Esophagus squamous epithelium (tissue), 5 donors: Measurements from ENCODE around the gene TNIP1. TPM values are rescaled to one million over a fixed set of nuclear protein-coding genes. Genes with fewer than 3 reads are reported as not detected.

Experiments used
- DNase-seq: peaks from one replicate; lab custom pipeline; 2025; lab: John Stamatoyannopoulos, UW
- H3K27ac ChIP-seq, 4 donors: fragments of 200-600 bp; sonication (generic); one replicate each; pipeline ENCODE4 v1.5.1; 2016 to 2019; ENCODE audit warnings: mild to moderate bottlenecking in 1 of 4
- H3K27me3 ChIP-seq, 4 donors: fragments of 200-600 bp; sonication (generic); 1 replicate in 3 of 4; 2 replicates in 1 of 4; pipeline versions ENCODE4 v1.5.1 to v1.6.0; 2017 to 2021; ENCODE audit warnings: antibody characterized with exemption in 1 of 4
- H3K36me3 ChIP-seq, 3 donors: fragments of 200-600 bp; sonication (generic); one replicate each; pipeline ENCODE4 v1.5.1; 2016 to 2019
- H3K4me1 ChIP-seq, 3 donors: fragments of 200-600 bp; sonication (generic); one replicate each; pipeline ENCODE4 v1.5.1; 2017 to 2019
- H3K4me3 ChIP-seq, 4 donors: fragments of 200-600 bp; sonication (generic); 1 replicate in 3 of 4; 2 replicates in 1 of 4; pipeline ENCODE4 v1.5.1; 2016 to 2019; ENCODE audit warnings: mild to moderate bottlenecking in 2 of 4, moderate library complexity in 1 of 4
- H3K9me3 ChIP-seq, 3 donors: fragments of 200-600 bp; sonication (generic); one replicate each; pipeline ENCODE4 v1.5.1; 2016 to 2019
- CTCF ChIP-seq, 6 experiments: fragments of 450-650 bp in 4 of 6; fragments of 200-600 bp in 2 of 6; sonication (generic) in 2 of 6; IDR thresholded peaks; one replicate each; pipeline ENCODE4 v1.5.1; 2016 to 2019; ENCODE audit warnings: antibody characterized with exemption in 6 of 6, mild to moderate bottlenecking in 4 of 6, moderate library complexity in 4 of 6
- POLR2A ChIP-seq, 4 donors: fragments of 450-650 bp; IDR thresholded peaks; one replicate each; pipeline ENCODE4 v1.6.1; 2017; ENCODE audit warnings: antibody characterized with exemption in 4 of 4, mild to moderate bottlenecking in 4 of 4, moderate library complexity in 3 of 4
- WGBS, 2 donors: methylation state at CpG; one replicate each; pipeline ENCODE4 v1.1.5; 2018; 5-methylcytosine and 5-hydroxymethylcytosine counted together
- intact Hi-C: fragments of 100-400 bp; cut with DNase I; formaldehyde crosslinking; loops from one replicate; pipeline ENCODE4 v1.15.0; 2022
- total RNA-seq, 4 donors: library from RNA; depleted of rRNA; stranded (reverse); fragments of >200 nt; gene quantifications; one replicate each; pipeline ENCODE4 v1.1.0, GENCODE V29; 2016
- donor health status: DM: yes; HTN: yes; CAD: no.

The TNIP1 gene
- total RNA-seq, 4 donors from 2014 or later, result 55.5 to 109 (median 95.4) TPM

GRCh38 chr5:151031554-151031953 is 49.3 kb downstream of the TNIP1 start:
- Histone ChIP-seq H3K27ac (peak overlapping the region in 3 of 4 donors; percentile 77 to 90 (median 89)), H3K9me3 (no peaks in the 10 kb centered on the region), H3K27me3 (no peaks in the 10 kb centered on the region), H3K4me3 (no peak overlapping the region), H3K4me1 (peaks cover 0 to 48% (median 23%) of the 10 kb centered on the region in 3 donors), H3K36me3 (peaks cover 23 to 100% (median 63%) of the 10 kb centered on the region in 3 donors)
- no peak for DNase-seq
- no peak for TF ChIP-seq CTCF (IDR thresholded peaks at IDR 0.05)
- no peak for TF ChIP-seq POLR2A (IDR thresholded peaks at IDR 0.05)
- WGBS, 2 donors, result 91 to 94% methylated on average over 11 of the region's 11 CpGs
- intact Hi-C loops, result no loop called here

- no peak for TF ChIP-seq CTCF (IDR thresholded peaks at IDR 0.05)
- TF ChIP-seq POLR2A (IDR thresholded peaks at IDR 0.05), result peak in 1 of 4 donors; percentile 20
- H3K4me1 ChIP-seq, result peaks cover 0 to 58% (median 32%) of the 10 kb centered on the region in 3 donors
- H3K36me3 ChIP-seq, result peaks cover 12 to 100% (median 55%) of the 10 kb centered on the region in 3 donors
- H3K9me3 ChIP-seq, result no peaks in the 10 kb centered on the region
- peak overlapping the region in 3 of 4 donors; percentile 77 to 90 (median 89) for H3K27ac ChIP-seq
- intact Hi-C loops, result no loop called here
- H3K27me3 ChIP-seq, result no peaks in the 10 kb centered on the region
- H3K4me3 ChIP-seq, result no peak overlapping the region
- 81 to 82% methylated on average over 4 of the region's 4 CpGs for WGBS, 2 donors
- DNase-seq, result no peak
Measured at GRCh38 chr5:151030379-151030778, 50.5 kb downstream of the TNIP1 start.

GRCh38 chr5:151030056-151030336 is 50.8 kb downstream of the TNIP1 start:
- Histone ChIP-seq H3K27me3 (no peaks in the 10 kb centered on the region), H3K4me3 (no peak overlapping the region), H3K36me3 (peaks cover 11 to 100% (median 51%) of the 10 kb centered on the region in 3 donors), H3K9me3 (no peaks in the 10 kb centered on the region), H3K4me1 (peaks cover 0 to 61% (median 32%) of the 10 kb centered on the region in 3 donors), H3K27ac (peak overlapping the region in 3 of 4 donors; percentile 77 to 90 (median 89))
- no peak for DNase-seq
- WGBS, 2 donors, result 83 to 100% methylated on average over 1 of the region's 5 CpGs
- no peak for TF ChIP-seq POLR2A (IDR thresholded peaks at IDR 0.05)
- TF ChIP-seq CTCF (IDR thresholded peaks at IDR 0.05), result no peak
- intact Hi-C loops, result no loop called here

- TF ChIP-seq CTCF (IDR thresholded peaks at IDR 0.05) (no peak), POLR2A (IDR thresholded peaks at IDR 0.05) (no peak)
- Histone ChIP-seq H3K27me3 (no peaks in the 10 kb centered on the region), H3K27ac (peak overlapping the region in 3 of 4 donors; percentile 77 to 90 (median 89)), H3K4me1 (peaks cover 5 to 67% (median 38%) of the 10 kb centered on the region in 3 donors), H3K36me3 (peaks cover 6 to 97% (median 45%) of the 10 kb centered on the region in 3 donors), H3K9me3 (no peaks in the 10 kb centered on the region), H3K4me3 (no peak overlapping the region)
- DNase-seq, result no peak
- 86 to 89% methylated on average over 9 of the region's 9 CpGs for WGBS, 2 donors
- intact Hi-C loops, result no loop called here
Measured at GRCh38 chr5:151029179-151030055, 51.4 kb downstream of the TNIP1 start.

GRCh38 chr5:151028717-151029116 is 52.1 kb downstream of the TNIP1 start:
- H3K27me3 ChIP-seq, result no peaks in the 10 kb centered on the region
- H3K9me3 ChIP-seq, result no peaks in the 10 kb centered on the region
- WGBS, 2 donors, result 93 to 100% methylated on average over 2 to 3 of the region's 8 CpGs
- no peak overlapping the region for H3K4me3 ChIP-seq
- peaks cover 12 to 74% (median 45%) of the 10 kb centered on the region in 3 donors for H3K4me1 ChIP-seq
- DNase-seq, result no peak
- intact Hi-C loops, result no loop called here
- TF ChIP-seq CTCF (IDR thresholded peaks at IDR 0.05), result no peak
- TF ChIP-seq POLR2A (IDR thresholded peaks at IDR 0.05), result no peak
- H3K27ac ChIP-seq, result peak overlapping the region in 3 of 4 donors; percentile 49 to 89 (median 77)
- H3K36me3 ChIP-seq, result peaks cover 5 to 94% (median 38%) of the 10 kb centered on the region in 3 donors
